Right atrium auricular region (tissue), 2 donors: ENCODE data around the gene MAPK8IP1. TPM values are rescaled to one million over a fixed set of nuclear protein-coding genes. Genes with fewer than 3 reads are reported as not detected.

Source experiments
- DNase-seq: peaks from one replicate; pipeline ENCODE4 v3.0.0-alpha.2; 2019; ENCODE audit warnings: low spot score
- H3K27ac ChIP-seq, 2 donors: fragments of 200-600 bp; sonication (generic); 1 replicate in 1 of 2; 2 replicates in 1 of 2; pipeline ENCODE4 v1.5.1; 2016 to 2019
- H3K27me3 ChIP-seq, 2 donors: fragments of 200-600 bp; sonication (generic); one replicate each; pipeline versions ENCODE4 v1.5.1 to v1.6.0; 2017 to 2019
- H3K36me3 ChIP-seq: fragments of 200-600 bp; sonication (generic); one replicate; pipeline ENCODE4 v1.5.1; 2016
- H3K4me1 ChIP-seq, 2 donors: fragments of 200-600 bp; sonication (generic); one replicate each; pipeline versions ENCODE4 v1.5.1 to v1.6.0; 2017 to 2019
- H3K4me3 ChIP-seq, 2 donors: fragments of 200-600 bp; sonication (generic); 1 replicate in 1 of 2; 2 replicates in 1 of 2; pipeline ENCODE4 v1.5.1; 2017 to 2019; ENCODE audit warnings: mild to moderate bottlenecking in 1 of 2, moderate library complexity in 1 of 2
- H3K9me3 ChIP-seq, 2 donors: fragments of 200-600 bp; sonication (generic); one replicate each; pipeline ENCODE4 v1.5.1; 2019
- total RNA-seq, 2 donors: library from RNA; depleted of rRNA; stranded (reverse); fragments of >200 nt; gene quantifications; one replicate each; pipeline ENCODE4 v1.1.0, GENCODE V29; 2016
- TF ChIP-seq, protein P1 (sequence below), 2 donors: fragments of 200-600 bp; sonication (generic); IDR thresholded peaks; one replicate each; pipeline ENCODE4 v1.5.1; 2019; ENCODE audit warnings: antibody characterized with exemption in 2 of 2

MAPK8IP1 gene
- total RNA-seq, 2 donors from 2014 or later = 7.3 to 8.9 TPM

DNA sequence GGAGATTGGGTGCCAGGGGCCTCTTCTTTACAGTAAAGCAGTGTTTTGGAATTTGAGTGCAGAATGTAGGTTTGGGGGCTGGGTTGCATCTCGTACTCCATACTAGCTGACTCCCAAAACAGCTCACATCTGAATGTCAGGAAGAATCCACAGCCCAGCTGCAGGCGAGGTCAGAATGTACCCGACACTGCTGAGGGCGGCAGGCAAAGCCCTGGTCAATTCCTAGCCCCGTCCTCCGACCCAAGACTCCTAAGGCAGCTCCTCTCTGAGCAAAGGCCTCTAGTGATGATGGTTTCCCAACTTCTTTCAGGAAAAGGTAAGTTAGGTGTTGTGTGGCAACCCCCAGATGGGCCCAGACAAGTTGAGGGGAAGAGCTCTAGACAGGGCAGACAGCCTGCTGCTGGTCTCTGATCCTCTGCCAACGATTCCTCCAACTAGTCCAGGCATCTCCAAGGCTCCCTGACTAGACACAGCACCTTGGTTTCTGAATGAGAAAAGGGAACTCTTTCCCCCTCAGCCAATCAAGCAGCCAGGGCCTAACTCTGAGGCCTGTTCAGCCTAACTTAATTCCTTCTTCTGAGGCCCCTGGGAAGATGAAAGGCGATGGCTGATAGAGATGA, 45.6 kb downstream of the MAPK8IP1 start:
- H3K27ac ChIP-seq = peak overlapping the region in 1 of 2 donors; percentile 43
- no peak for DNase-seq
- TF ChIP-seq, protein P1, sequence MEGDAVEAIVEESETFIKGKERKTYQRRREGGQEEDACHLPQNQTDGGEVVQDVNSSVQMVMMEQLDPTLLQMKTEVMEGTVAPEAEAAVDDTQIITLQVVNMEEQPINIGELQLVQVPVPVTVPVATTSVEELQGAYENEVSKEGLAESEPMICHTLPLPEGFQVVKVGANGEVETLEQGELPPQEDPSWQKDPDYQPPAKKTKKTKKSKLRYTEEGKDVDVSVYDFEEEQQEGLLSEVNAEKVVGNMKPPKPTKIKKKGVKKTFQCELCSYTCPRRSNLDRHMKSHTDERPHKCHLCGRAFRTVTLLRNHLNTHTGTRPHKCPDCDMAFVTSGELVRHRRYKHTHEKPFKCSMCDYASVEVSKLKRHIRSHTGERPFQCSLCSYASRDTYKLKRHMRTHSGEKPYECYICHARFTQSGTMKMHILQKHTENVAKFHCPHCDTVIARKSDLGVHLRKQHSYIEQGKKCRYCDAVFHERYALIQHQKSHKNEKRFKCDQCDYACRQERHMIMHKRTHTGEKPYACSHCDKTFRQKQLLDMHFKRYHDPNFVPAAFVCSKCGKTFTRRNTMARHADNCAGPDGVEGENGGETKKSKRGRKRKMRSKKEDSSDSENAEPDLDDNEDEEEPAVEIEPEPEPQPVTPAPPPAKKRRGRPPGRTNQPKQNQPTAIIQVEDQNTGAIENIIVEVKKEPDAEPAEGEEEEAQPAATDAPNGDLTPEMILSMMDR (IDR thresholded peaks at IDR 0.05) = no peak
- peaks cover 0 to 14% of the 10 kb centered on the region in 2 donors for H3K4me1 ChIP-seq
- peaks cover 41% of the 10 kb centered on the region for H3K36me3 ChIP-seq
- no peak overlapping the region for H3K4me3 ChIP-seq
- no peaks in the 10 kb centered on the region for H3K9me3 ChIP-seq
- no peaks in the 10 kb centered on the region for H3K27me3 ChIP-seq

DNA sequence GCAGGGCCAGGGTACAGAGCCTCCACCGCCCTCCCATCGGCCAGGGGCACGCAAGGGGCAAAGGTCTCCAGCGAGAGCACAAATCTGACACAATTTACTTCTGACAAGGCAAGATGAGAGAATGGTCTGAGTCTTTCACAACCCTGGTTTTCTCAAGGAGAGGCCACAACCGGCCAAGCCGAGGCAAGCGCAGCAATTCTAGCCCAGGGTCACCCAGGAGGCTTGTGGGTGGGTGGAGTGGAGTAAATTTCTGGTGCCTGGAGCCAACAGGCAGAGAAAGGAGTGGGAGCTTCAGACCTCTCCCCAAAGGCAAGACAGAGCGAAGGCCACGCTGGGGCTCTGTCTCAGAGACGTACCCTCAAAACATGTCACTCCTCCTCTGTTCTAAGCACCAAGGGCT, 46.3 kb downstream of the MAPK8IP1 start:
- DNase-seq = no peak
- TF ChIP-seq, protein P1 (IDR thresholded peaks at IDR 0.05) = no peak
- no peaks in the 10 kb centered on the region for H3K9me3 ChIP-seq
- peaks cover 47% of the 10 kb centered on the region for H3K36me3 ChIP-seq
- no peak overlapping the region for H3K4me3 ChIP-seq
- H3K27ac ChIP-seq = no peak overlapping the region
- no peaks in the 10 kb centered on the region for H3K27me3 ChIP-seq
- peaks cover 0 to 14% of the 10 kb centered on the region in 2 donors for H3K4me1 ChIP-seq

DNA sequence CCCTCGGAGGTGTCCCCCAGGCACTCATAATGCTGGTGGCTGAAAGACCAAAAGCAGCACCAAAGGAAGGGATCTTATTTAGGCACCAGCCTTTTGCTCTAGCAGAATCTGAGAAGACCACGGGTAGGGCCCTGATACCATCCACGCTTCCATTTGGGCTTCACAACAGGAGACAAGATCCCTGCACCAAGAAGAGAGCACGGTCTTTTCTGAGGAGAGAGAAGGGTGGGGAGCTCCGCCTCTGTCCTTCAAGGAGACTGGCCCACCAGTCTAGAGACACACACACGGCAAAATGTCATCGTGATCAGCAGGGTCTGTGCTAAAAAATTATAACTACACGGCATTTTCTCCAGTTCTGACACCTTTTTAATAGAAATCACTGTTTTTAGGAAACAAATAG, 46.8 kb downstream of the MAPK8IP1 start:
- TF ChIP-seq, protein P1 (IDR thresholded peaks at IDR 0.05) = no peak
- Histone ChIP-seq H3K27ac (no peak overlapping the region), H3K4me1 (peaks cover 0 to 14% of the 10 kb centered on the region in 2 donors), H3K27me3 (no peaks in the 10 kb centered on the region), H3K4me3 (no peak overlapping the region), H3K36me3 (peaks cover 52% of the 10 kb centered on the region), H3K9me3 (no peaks in the 10 kb centered on the region)
- no peak for DNase-seq

DNA sequence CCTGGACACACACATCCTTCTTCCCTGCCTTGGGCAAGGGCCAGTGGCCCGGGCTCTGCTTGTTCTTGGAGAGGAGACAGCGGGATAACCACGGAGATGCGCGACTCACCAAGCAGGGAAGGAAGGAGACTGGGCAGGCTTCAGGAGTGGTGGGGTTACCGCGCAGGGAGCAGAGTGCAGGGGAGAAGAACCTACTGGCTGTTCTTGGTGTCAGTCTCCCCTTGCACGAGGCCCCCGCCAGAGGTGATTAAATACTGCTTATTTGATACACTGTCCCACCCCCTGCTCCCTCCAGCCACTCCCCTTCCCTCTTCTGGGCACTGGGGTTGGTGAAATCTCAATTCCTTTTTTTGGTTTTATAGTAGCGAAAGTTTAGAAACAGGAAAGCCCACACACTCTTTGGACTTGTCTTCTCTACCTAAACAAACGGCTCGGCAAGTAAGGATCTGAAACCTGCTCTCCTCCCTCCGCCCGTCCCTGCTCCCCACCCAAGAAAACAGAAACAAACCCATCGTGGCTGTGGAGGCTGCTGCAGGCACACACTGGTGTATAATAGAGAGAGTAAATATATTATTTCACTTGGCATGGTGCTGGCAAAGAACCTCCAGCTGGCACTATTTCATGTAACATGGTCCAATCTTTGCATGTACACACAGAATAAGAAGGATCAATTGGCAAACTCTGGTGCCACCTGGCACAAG, 47.8 kb downstream of the MAPK8IP1 start:
- H3K4me3 ChIP-seq = no peak overlapping the region
- H3K4me1 ChIP-seq = peaks cover 0 to 14% of the 10 kb centered on the region in 2 donors
- H3K9me3 ChIP-seq = no peaks in the 10 kb centered on the region
- TF ChIP-seq, protein P1 (IDR thresholded peaks at IDR 0.05) = no peak
- H3K27me3 ChIP-seq = no peaks in the 10 kb centered on the region
- H3K27ac ChIP-seq = no peak overlapping the region
- H3K36me3 ChIP-seq = peaks cover 63% of the 10 kb centered on the region
- no peak for DNase-seq

DNA sequence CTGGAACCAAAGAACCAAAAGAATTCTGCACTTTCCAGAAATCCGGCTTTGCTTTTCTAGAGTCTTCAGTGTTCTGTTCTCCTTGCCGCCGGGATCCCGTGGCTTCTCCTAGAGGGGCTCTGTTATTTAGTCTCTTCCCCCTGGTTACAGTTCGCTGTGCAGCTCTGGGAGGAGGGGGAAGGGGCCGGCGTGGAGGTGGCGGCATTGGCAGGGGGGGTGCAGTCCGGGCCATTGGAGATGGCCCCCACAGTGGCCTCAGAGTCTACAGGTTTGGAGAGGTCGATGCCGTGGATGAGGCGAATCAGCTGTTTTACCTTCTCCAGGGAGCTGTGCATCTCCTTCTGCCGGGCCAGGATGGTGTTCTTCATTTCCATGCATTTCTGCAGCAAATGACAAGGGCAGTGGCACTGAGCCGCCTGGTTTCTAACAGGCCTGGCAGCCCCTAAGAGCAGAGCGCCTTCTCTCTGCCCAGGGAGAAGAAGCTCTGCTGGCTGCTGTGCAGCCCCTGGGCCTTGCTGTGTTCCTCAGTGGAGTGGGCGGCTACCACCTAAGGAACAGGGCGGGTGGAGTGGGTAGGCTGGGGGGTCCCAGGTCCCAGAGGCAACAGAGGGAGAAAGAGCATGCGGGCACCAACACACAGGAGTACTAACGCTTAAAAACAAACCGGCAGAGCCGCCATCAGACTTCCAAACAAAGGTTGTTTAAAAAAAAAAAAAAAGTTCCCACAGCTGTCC, 48.6 kb downstream of the MAPK8IP1 start:
- TF ChIP-seq, protein P1 (IDR thresholded peaks at IDR 0.05) = no peak
- H3K9me3 ChIP-seq = no peaks in the 10 kb centered on the region
- no peaks in the 10 kb centered on the region for H3K27me3 ChIP-seq
- H3K4me1 ChIP-seq = peaks cover 0 to 14% of the 10 kb centered on the region in 2 donors
- H3K36me3 ChIP-seq = peaks cover 65% of the 10 kb centered on the region
- no peak for DNase-seq
- no peak overlapping the region for H3K4me3 ChIP-seq
- no peak overlapping the region for H3K27ac ChIP-seq
